ENCODE measurements around the gene PDHB. TPM values are rescaled to one million over a fixed set of nuclear protein-coding genes. Genes with fewer than 3 reads are reported as not detected.
A peak's percentile ranks its signal among the peaks of the same experiment; 100 is the strongest.

Gene PDHB
- total and polyA plus RNA-seq, 2 of the 13 experiments (the other 11 are each of a cell fraction or from before 2014, with no cell fraction given), result 108 to 153 TPM

DNA sequence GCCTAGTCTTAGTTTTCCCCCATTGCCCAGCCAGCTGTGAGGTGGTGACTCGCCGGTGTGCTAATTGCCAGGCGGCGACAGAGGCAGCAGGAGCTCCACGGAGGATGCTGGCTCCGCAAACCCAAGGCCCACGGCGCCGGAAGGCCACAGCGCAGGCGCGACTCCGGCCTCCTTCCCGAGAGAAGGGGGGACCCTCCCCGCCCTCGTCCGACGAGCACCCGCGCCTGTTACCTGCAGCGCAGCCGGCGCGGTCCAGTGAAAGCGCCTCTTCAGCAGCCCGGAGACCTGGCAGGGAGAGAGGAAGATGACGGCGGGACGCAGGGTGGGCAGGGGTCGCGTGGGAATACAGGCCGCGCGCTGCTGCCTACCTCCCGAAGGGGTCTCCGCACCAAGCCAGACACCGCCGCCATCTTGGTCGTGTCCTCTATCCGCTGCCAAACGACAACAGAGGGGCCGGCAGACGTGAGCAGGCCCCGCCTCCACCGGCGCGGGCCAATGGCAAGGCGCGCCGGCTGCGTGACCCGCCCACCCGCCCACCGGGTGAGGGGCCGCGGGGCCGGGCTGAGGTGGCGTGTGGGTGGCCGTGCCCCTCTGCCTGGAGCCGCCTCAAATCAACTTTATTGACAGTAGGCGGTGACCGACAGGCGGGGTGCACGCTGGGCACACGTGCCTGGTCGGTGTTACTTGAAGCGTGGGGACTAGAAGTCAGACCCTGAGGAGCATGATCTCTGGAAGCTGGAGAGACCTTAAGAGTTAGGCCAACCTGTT is at the start of gene PDHB (continued):
- TF ChIP-seq RELA (CRISPR knock-in tag; IDR thresholded peaks at IDR 0.05) (0 out of 2 replicates have a peak, but pooled peaks have one; percentile 38), TERF1 (CRISPR knock-in tag; IDR thresholded peaks at IDR 0.05) (0 out of 2 replicates have a peak, but pooled peaks have one; percentile 38), SMARCC2 (IDR thresholded peaks at IDR 0.05) (no peak), ZNF280B (CRISPR knock-in tag; IDR thresholded peaks at IDR 0.05; ENCODE audit: borderline replicate concordance) (peak; percentile 86; the same call in 1 of the 2 replicates), ZNF44 (CRISPR knock-in tag; IDR thresholded peaks at IDR 0.05) (no peak), MEF2D (CRISPR knock-in tag; IDR thresholded peaks at IDR 0.05) (peak; percentile 60; the same call in 1 of the 2 replicates), KMT2B (CRISPR knock-in tag; IDR thresholded peaks at IDR 0.05) (peak; percentile 88), MED1 (CRISPR knock-in tag; IDR thresholded peaks at IDR 0.05) (peak; percentile 77)
- TF ChIP-seq, protein P1, sequence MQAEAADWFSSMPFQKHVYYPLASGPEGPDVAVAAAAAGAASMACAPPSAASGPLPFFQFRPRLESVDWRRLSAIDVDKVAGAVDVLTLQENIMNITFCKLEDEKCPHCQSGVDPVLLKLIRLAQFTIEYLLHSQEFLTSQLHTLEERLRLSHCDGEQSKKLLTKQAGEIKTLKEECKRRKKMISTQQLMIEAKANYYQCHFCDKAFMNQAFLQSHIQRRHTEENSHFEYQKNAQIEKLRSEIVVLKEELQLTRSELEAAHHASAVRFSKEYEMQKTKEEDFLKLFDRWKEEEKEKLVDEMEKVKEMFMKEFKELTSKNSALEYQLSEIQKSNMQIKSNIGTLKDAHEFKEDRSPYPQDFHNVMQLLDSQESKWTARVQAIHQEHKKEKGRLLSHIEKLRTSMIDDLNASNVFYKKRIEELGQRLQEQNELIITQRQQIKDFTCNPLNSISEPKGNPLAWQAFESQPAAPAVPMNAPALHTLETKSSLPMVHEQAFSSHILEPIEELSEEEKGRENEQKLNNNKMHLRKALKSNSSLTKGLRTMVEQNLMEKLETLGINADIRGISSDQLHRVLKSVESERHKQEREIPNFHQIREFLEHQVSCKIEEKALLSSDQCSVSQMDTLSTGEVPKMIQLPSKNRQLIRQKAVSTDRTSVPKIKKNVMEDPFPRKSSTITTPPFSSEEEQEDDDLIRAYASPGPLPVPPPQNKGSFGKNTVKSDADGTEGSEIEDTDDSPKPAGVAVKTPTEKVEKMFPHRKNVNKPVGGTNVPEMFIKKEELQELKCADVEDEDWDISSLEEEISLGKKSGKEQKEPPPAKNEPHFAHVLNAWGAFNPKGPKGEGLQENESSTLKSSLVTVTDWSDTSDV (CRISPR knock-in tag; IDR thresholded peaks at IDR 0.05), result peak; percentile 68; the same call in 1 of the 2 replicates
- TF ChIP-seq, protein P2, sequence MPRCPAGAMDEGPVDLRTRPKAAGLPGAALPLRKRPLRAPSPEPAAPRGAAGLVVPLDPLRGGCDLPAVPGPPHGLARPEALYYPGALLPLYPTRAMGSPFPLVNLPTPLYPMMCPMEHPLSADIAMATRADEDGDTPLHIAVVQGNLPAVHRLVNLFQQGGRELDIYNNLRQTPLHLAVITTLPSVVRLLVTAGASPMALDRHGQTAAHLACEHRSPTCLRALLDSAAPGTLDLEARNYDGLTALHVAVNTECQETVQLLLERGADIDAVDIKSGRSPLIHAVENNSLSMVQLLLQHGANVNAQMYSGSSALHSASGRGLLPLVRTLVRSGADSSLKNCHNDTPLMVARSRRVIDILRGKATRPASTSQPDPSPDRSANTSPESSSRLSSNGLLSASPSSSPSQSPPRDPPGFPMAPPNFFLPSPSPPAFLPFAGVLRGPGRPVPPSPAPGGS (CRISPR knock-in tag; IDR thresholded peaks at IDR 0.05), result peak; percentile 74; the same call in 1 of the 2 replicates
- TF ChIP-seq, protein P3, sequence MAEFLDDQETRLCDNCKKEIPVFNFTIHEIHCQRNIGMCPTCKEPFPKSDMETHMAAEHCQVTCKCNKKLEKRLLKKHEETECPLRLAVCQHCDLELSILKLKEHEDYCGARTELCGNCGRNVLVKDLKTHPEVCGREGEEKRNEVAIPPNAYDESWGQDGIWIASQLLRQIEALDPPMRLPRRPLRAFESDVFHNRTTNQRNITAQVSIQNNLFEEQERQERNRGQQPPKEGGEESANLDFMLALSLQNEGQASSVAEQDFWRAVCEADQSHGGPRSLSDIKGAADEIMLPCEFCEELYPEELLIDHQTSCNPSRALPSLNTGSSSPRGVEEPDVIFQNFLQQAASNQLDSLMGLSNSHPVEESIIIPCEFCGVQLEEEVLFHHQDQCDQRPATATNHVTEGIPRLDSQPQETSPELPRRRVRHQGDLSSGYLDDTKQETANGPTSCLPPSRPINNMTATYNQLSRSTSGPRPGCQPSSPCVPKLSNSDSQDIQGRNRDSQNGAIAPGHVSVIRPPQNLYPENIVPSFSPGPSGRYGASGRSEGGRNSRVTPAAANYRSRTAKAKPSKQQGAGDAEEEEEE (CRISPR knock-in tag; IDR thresholded peaks at IDR 0.05; ENCODE audit: borderline replicate concordance), result no peak
- TF ChIP-seq, protein P4, sequence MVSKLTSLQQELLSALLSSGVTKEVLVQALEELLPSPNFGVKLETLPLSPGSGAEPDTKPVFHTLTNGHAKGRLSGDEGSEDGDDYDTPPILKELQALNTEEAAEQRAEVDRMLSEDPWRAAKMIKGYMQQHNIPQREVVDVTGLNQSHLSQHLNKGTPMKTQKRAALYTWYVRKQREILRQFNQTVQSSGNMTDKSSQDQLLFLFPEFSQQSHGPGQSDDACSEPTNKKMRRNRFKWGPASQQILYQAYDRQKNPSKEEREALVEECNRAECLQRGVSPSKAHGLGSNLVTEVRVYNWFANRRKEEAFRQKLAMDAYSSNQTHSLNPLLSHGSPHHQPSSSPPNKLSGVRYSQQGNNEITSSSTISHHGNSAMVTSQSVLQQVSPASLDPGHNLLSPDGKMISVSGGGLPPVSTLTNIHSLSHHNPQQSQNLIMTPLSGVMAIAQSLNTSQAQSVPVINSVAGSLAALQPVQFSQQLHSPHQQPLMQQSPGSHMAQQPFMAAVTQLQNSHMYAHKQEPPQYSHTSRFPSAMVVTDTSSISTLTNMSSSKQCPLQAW (CRISPR knock-in tag; IDR thresholded peaks at IDR 0.05), result no peak; the same call in 1 of the 2 replicates
- TF ChIP-seq, protein P5, sequence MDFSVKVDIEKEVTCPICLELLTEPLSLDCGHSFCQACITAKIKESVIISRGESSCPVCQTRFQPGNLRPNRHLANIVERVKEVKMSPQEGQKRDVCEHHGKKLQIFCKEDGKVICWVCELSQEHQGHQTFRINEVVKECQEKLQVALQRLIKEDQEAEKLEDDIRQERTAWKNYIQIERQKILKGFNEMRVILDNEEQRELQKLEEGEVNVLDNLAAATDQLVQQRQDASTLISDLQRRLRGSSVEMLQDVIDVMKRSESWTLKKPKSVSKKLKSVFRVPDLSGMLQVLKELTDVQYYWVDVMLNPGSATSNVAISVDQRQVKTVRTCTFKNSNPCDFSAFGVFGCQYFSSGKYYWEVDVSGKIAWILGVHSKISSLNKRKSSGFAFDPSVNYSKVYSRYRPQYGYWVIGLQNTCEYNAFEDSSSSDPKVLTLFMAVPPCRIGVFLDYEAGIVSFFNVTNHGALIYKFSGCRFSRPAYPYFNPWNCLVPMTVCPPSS (IDR thresholded peaks at IDR 0.05), result no peak

All from HepG2 (cell line).